ENCODE results near the gene LMF1. TPM values are rescaled to one million over a fixed set of nuclear protein-coding genes. Genes with fewer than 3 reads are reported as not detected.

LMF1 gene
- total and polyA plus RNA-seq, 3 donors from 2014 or later, result 12.5 to 83.4 (median 66.6) TPM

DNA sequence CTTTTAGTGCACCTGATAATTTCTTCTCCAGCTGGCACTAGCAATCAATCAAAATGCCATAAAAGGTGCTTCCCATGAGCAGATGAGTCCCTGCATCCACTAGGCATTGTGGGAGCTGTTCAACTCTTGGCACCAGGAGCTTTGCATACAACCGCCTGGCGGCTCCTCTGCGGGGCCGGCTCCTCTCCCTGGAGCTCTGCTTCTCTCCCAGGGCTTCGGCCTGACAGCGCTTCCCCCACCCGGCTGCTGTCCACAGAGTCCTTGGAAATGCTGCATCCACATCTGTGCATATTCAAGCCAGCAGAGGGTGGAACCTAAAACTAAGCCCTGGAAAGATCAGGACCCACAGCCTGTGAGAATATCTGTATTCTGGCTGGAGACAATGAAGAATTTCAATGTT is 62.9 kb downstream of the LMF1 start:
- WGBS, 2 donors, result 69 to 77% methylated on average over 7 of the region's 7 CpGs
- no peaks in the 10 kb centered on the region for H3K9me3 ChIP-seq
- no peak overlapping the region for H3K27ac ChIP-seq
- no peaks in the 10 kb centered on the region for H3K27me3 ChIP-seq
- no peaks in the 10 kb centered on the region for H3K4me1 ChIP-seq
- intact Hi-C loops (cut with DNase I; ENCODE audit: low total_unique reads), result no loop called here
- TF ChIP-seq POLR2A (IDR thresholded peaks at IDR 0.05), result no peak
- TF ChIP-seq, protein P1, sequence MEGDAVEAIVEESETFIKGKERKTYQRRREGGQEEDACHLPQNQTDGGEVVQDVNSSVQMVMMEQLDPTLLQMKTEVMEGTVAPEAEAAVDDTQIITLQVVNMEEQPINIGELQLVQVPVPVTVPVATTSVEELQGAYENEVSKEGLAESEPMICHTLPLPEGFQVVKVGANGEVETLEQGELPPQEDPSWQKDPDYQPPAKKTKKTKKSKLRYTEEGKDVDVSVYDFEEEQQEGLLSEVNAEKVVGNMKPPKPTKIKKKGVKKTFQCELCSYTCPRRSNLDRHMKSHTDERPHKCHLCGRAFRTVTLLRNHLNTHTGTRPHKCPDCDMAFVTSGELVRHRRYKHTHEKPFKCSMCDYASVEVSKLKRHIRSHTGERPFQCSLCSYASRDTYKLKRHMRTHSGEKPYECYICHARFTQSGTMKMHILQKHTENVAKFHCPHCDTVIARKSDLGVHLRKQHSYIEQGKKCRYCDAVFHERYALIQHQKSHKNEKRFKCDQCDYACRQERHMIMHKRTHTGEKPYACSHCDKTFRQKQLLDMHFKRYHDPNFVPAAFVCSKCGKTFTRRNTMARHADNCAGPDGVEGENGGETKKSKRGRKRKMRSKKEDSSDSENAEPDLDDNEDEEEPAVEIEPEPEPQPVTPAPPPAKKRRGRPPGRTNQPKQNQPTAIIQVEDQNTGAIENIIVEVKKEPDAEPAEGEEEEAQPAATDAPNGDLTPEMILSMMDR (IDR thresholded peaks at IDR 0.05), result no peak
- no peak for DNase-seq
- no peak overlapping the region for H3K4me3 ChIP-seq
- H3K36me3 ChIP-seq (ENCODE audit: low read depth, missing control alignments), result no peaks in the 10 kb centered on the region

DNA sequence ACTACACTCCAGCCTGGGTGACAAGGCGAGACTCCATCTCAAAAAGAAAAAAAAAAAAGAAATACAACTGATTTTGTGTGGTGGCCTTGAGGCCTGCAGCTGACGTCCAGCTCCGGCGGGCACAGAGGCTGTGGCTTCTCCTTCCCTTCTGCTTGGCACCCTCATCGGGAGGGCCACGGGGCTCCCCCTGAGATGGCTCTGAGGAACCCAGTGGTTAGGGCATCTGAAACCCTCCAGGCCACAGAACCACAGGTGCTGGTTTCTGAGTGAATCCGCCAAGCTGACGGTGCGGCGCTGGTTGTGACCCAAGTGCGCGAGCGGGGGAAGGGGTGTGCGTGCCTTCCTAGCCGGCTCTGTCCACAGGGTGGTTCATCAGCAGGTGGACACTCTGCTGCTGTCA is 63.4 kb downstream of the LMF1 start:
- H3K4me1 ChIP-seq, result no peaks in the 10 kb centered on the region
- no peak for TF ChIP-seq POLR2A (IDR thresholded peaks at IDR 0.05)
- TF ChIP-seq, protein P1 (IDR thresholded peaks at IDR 0.05), result no peak
- no peak overlapping the region for H3K27ac ChIP-seq
- no peaks in the 10 kb centered on the region for H3K9me3 ChIP-seq
- no peak for DNase-seq
- no peaks in the 10 kb centered on the region for H3K27me3 ChIP-seq
- intact Hi-C loops (cut with DNase I; ENCODE audit: low total_unique reads), result no loop called here
- no peak overlapping the region for H3K4me3 ChIP-seq
- H3K36me3 ChIP-seq (ENCODE audit: low read depth, missing control alignments), result no peaks in the 10 kb centered on the region
- WGBS, 2 donors, result 95 to 97% methylated on average over 14 to 15 of the region's 15 CpGs

DNA sequence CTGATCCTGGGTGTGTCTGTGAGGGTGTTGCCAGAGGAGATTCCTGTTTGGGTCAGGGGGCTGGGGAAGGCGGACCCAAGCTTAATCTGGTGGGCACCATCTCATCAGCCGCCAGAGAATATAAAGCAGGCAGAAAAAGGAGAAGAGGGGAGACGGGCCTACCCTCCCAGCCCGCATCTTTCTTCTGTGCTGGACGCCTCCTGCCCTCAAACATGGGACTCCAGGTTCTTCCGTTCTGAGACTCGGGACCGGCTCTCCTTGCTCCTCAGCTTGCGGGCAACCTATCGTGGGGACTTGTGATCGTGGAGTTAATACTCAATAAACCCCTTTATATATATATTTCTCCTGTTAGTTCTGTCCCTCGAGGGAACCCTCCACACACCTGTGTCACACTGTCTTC is 64.5 kb downstream of the LMF1 start:
- H3K4me3 ChIP-seq, result no peak overlapping the region
- H3K36me3 ChIP-seq (ENCODE audit: low read depth, missing control alignments), result no peaks in the 10 kb centered on the region
- DNase-seq, result no peak
- WGBS, 2 donors, result 97 to 98% methylated on average over 12 of the region's 12 CpGs
- intact Hi-C loops (cut with DNase I; ENCODE audit: low total_unique reads), result no loop called here
- TF ChIP-seq POLR2A (IDR thresholded peaks at IDR 0.05), result no peak
- TF ChIP-seq, protein P1 (IDR thresholded peaks at IDR 0.05), result no peak
- no peaks in the 10 kb centered on the region for H3K9me3 ChIP-seq
- H3K27me3 ChIP-seq, result no peaks in the 10 kb centered on the region
- H3K27ac ChIP-seq, result no peak overlapping the region
- peaks cover 2% of the 10 kb centered on the region for H3K4me1 ChIP-seq

DNA sequence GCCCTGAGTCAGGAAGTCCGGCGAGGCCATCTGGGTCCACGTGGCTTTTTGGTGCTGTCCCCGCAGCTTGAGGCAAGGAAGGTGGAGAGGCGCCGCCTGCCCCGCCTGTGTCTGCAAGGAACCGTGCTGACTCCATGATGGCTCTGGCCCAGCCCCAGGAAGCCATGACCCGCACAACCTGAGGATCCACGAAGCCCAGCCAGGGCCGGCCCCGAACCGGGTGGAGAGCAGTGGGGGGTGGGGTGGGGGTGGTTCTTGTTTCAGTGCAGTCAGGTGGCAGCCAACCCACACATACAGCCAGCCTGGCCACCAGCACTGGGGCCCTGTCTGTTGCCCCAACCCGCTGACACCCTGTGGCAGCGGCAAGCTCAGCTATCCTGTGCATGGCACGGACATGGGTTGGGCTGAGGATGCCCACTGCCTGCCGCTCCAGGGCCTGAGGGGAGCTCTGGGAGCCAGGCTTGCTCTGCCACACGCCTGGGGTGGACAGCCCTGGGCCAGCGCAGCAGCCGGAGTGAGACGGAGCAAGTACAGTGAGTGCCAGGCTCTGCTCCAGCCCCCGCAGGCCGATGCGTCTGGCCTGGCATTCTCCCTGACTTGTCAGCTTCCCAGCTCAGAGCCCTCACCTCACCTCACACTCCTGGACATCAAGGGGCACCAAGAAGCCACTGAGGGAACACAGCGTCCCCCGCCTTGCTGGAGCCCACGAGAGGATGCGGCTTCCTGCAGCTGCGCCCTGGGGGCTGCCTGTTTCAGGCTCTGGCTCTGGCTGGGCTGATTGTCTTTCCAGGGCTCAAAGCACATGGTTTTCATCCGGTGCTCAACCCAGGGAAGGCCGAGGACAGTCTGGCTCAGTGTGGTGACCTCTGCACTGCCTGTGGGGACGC is 68.8 kb downstream of the LMF1 start:
- peak; percentile 56 for DNase-seq
- Histone ChIP-seq H3K27ac (no peak overlapping the region), H3K9me3 (no peaks in the 10 kb centered on the region), H3K4me1 (peaks cover 2% of the 10 kb centered on the region), H3K27me3 (no peaks in the 10 kb centered on the region), H3K4me3 (no peak overlapping the region), H3K36me3 (ENCODE audit: low read depth, missing control alignments) (no peaks in the 10 kb centered on the region)
- intact Hi-C loops (cut with DNase I; ENCODE audit: low total_unique reads), result no loop called here
- TF ChIP-seq, protein P1 (IDR thresholded peaks at IDR 0.05), result no peak
- no peak for TF ChIP-seq POLR2A (IDR thresholded peaks at IDR 0.05)
- 82 to 85% methylated on average over 19 to 32 of the region's 32 CpGs for WGBS, 2 donors

DNA sequence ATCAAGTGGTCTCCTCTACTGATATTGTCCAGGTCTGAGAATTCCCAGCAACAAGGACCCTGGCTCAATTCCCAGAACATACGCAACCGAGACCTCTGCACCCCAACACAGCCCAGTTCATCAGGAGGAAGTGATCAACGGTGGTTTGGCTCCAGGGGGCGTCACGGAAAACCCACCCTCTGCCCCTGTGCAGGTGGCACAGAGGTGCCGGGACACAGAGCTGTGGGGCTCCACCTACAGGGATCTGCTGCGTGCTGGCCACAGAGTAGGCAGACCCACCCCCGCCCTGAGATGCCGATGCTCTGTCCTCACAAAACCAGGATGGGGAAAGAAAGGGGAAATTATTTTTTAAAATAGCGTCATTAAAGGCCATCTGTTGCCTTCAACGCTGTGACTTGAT is 69.6 kb downstream of the LMF1 start:
- intact Hi-C loops (cut with DNase I; ENCODE audit: low total_unique reads), result no loop called here
- Histone ChIP-seq H3K27me3 (no peaks in the 10 kb centered on the region), H3K4me1 (peaks cover 2% of the 10 kb centered on the region), H3K9me3 (no peaks in the 10 kb centered on the region), H3K27ac (no peak overlapping the region), H3K36me3 (ENCODE audit: low read depth, missing control alignments) (no peaks in the 10 kb centered on the region), H3K4me3 (no peak overlapping the region)
- no peak for DNase-seq
- TF ChIP-seq POLR2A (IDR thresholded peaks at IDR 0.05), result no peak
- TF ChIP-seq, protein P1 (IDR thresholded peaks at IDR 0.05), result no peak
- 90 to 93% methylated on average over 10 to 11 of the region's 11 CpGs for WGBS, 2 donors
